ENCODE data around the gene ATXN2. TPM values are rescaled to one million over a fixed set of nuclear protein-coding genes. Genes with fewer than 3 reads are reported as not detected.
"Not testable (repeated sequence)": the region's sequence is repeated elsewhere in the genome, so short reads cannot be mapped to it uniquely, and the experiment has no call there.

Gene ATXN2
- polyA plus RNA-seq, 1 experiment: 19.1 TPM

- H3K4me3 ChIP-seq (ENCODE audit: low read depth, low read length): no peak overlapping the region
- ChIA-PET POLR2A (no interaction called here), CTCF (interaction anchor here (1.2 to 1.8 kb wide), 3 partner anchors 28 to 161 kb away, joined by 3 to 6 read pairs (median 6); no protein-coding TSS in a partner anchor)
- H3K27me3 ChIP-seq (ENCODE audit: control insufficient read depth, insufficient read depth, low read length): no peaks in the 10 kb centered on the region
- no peaks in the 10 kb centered on the region for H3K9me3 ChIP-seq (ENCODE audit: control insufficient read depth, insufficient read depth, low read length)
- no peak for TF ChIP-seq CTCF (IDR thresholded peaks at IDR 0.05; ENCODE audit: low read depth, low read length)
- no peak for DNase-seq (ENCODE audit: low read depth, low spot score)
- H3K27ac ChIP-seq (ENCODE audit: low read depth, low read length): no peak overlapping the region
These were observed 41.6 kb downstream of the ATXN2 start for GRCh38 chr12:111557271-111558106.

- H3K27me3 ChIP-seq (ENCODE audit: control insufficient read depth, insufficient read depth, low read length): no peaks in the 10 kb centered on the region
- H3K27ac ChIP-seq (ENCODE audit: low read depth, low read length): no peak overlapping the region
- H3K4me3 ChIP-seq (ENCODE audit: low read depth, low read length): no peak overlapping the region
- ChIA-PET POLR2A (interaction anchor here (0.7 kb wide), 1 partner anchor 22 kb away, joined by 4 read pairs; no protein-coding TSS in a partner anchor), CTCF (interaction anchor here (1.2 to 1.8 kb wide), 3 partner anchors 105 to 160 kb away, joined by 3 to 6 read pairs (median 6); no protein-coding TSS in a partner anchor)
- TF ChIP-seq CTCF (IDR thresholded peaks at IDR 0.05; ENCODE audit: low read depth, low read length): no peak
- DNase-seq (ENCODE audit: low read depth, low spot score): no peak
- H3K9me3 ChIP-seq (ENCODE audit: control insufficient read depth, insufficient read depth, low read length): no peaks in the 10 kb centered on the region
These were observed 42.4 kb downstream of the ATXN2 start for GRCh38 chr12:111556676-111557075.

- H3K27ac ChIP-seq (ENCODE audit: low read depth, low read length); DNase-seq (ENCODE audit: low read depth, low spot score); H3K27me3 ChIP-seq (ENCODE audit: control insufficient read depth, insufficient read depth, low read length); POLR2A ChIA-PET; H3K9me3 ChIP-seq (ENCODE audit: control insufficient read depth, insufficient read depth, low read length); H3K4me3 ChIP-seq (ENCODE audit: low read depth, low read length): not testable (repeated sequence)
- CTCF ChIA-PET: interaction anchor here (1.2 to 1.8 kb wide), 2 partner anchors 104 to 118 kb away, joined by 3 to 6 read pairs; no protein-coding TSS in a partner anchor
These were observed 43.8 kb downstream of the ATXN2 start for GRCh38 chr12:111555313-111555712.

GRCh38 chr12:111546758-111547383 is 52.2 kb downstream of the ATXN2 start:
- ChIA-PET CTCF (interaction anchor here (1.2 to 1.5 kb wide), 2 partner anchors 17 to 95 kb away, joined by 3 to 4 read pairs; no protein-coding TSS in a partner anchor), POLR2A (no interaction called here)
- no peak for TF ChIP-seq CTCF (IDR thresholded peaks at IDR 0.05; ENCODE audit: low read depth, low read length)
- Histone ChIP-seq H3K27ac (ENCODE audit: low read depth, low read length) (no peak overlapping the region), H3K4me3 (ENCODE audit: low read depth, low read length) (no peak overlapping the region), H3K9me3 (ENCODE audit: control insufficient read depth, insufficient read depth, low read length) (no peaks in the 10 kb centered on the region), H3K27me3 (ENCODE audit: control insufficient read depth, insufficient read depth, low read length) (no peaks in the 10 kb centered on the region)
- no peak for DNase-seq (ENCODE audit: low read depth, low spot score)

GRCh38 chr12:111546171-111546570 is 52.9 kb downstream of the ATXN2 start:
- no peak overlapping the region for H3K4me3 ChIP-seq (ENCODE audit: low read depth, low read length)
- no peaks in the 10 kb centered on the region for H3K9me3 ChIP-seq (ENCODE audit: control insufficient read depth, insufficient read depth, low read length)
- POLR2A ChIA-PET: no interaction called here
- no peak for DNase-seq (ENCODE audit: low read depth, low spot score)
- no peaks in the 10 kb centered on the region for H3K27me3 ChIP-seq (ENCODE audit: control insufficient read depth, insufficient read depth, low read length)
- no peak overlapping the region for H3K27ac ChIP-seq (ENCODE audit: low read depth, low read length)
- no peak for TF ChIP-seq CTCF (IDR thresholded peaks at IDR 0.05; ENCODE audit: low read depth, low read length)
- CTCF ChIA-PET: interaction anchor here (1.5 kb wide), 1 partner anchor 17 kb away, joined by 4 read pairs; no protein-coding TSS in a partner anchor

Data from AG04450 (cell line).